T-cell (primary cell): ENCODE data around the gene TALDO1. TPM values are rescaled to one million over a fixed set of nuclear protein-coding genes. Genes with fewer than 3 reads are reported as not detected.

ENCODE experiments used
- ATAC-seq, 4 experiments: fragments of 200-7000 bp in 3 of 4; fragments of 150-1000 bp in 1 of 4; cut with Tn5 transposase; replicated peaks in 1 of 4; 1 replicate in 3 of 4; 2 replicates in 1 of 4; pipeline ENCODE4 v1.10.0; 2021; ENCODE audit warnings: moderate library complexity in 3 of 4, mild to moderate bottlenecking in 2 of 4, moderate number of reproducible peaks in 1 of 4
- CTCF ChIA-PET, 2 donors: fragments of 300-600 bp; sonication (Branson Sonifier 250); formaldehyde crosslinking; loops; one replicate each; lab custom pipeline; 2022; ENCODE audit warnings: antibody characterized with exemption in 2 of 2; lab: Charles Lee
- POLR2A ChIA-PET, 2 donors: fragments of 300-600 bp; sonication (Branson Sonifier 250); formaldehyde crosslinking; loops; one replicate each; lab custom pipeline; 2022; ENCODE audit warnings: antibody characterized with exemption in 2 of 2; lab: Charles Lee
- DNase-seq, 35 experiments: peaks; one replicate each; pipeline versions ENCODE4 v3.0.0 to v3.0.0-alpha.2; 2013 to 2023
- H3K27ac ChIP-seq: one replicate; pipeline ENCODE4 v1.5.1; 2013; ENCODE audit warnings: low read length
- H3K27me3 ChIP-seq, 2 experiments: replicated peaks in 1 of 2; 1 replicate in 1 of 2; 2 replicates in 1 of 2; pipeline versions ENCODE4 v1.6.1 to v1.7.0; 2013; ENCODE audit warnings: low read length in 1 of 2, mixed read lengths in 1 of 2; ENCODE audit not compliant: control insufficient read depth in 2 of 2, insufficient read depth in 2 of 2; ENCODE audit errors: extremely low read depth in 1 of 2
- H3K36me3 ChIP-seq, 2 donors: 1 replicate in 1 of 2; 2 replicates in 1 of 2; pipeline versions ENCODE4 v1.6.1 to v1.7.0; 2013; ENCODE audit warnings: low read length in 1 of 2; ENCODE audit not compliant: control insufficient read depth in 2 of 2, insufficient read depth in 1 of 2; ENCODE audit errors: extremely low read depth in 1 of 2
- H3K4me1 ChIP-seq, 2 experiments: 1 replicate in 1 of 2; 2 replicates in 1 of 2; pipeline versions ENCODE4 v1.6.1 to v1.7.0; 2013; ENCODE audit warnings: low read length in 2 of 2, mixed read lengths in 1 of 2; ENCODE audit not compliant: insufficient read depth in 2 of 2, control insufficient read depth in 1 of 2; ENCODE audit errors: extremely low read depth in 1 of 2
- H3K4me3 ChIP-seq, 2 donors: 1 replicate in 1 of 2; 2 replicates in 1 of 2; pipeline versions ENCODE4 v1.5.1 to v1.7.0; 2013; ENCODE audit warnings: mild to moderate bottlenecking in 2 of 2, low read length in 1 of 2, moderate library complexity in 1 of 2; ENCODE audit not compliant: control insufficient read depth in 1 of 2; ENCODE audit errors: extremely low read depth in 1 of 2
- H3K9me3 ChIP-seq: 2 replicates; pipeline ENCODE4 v1.7.0; 2013
- H3K27ac Mint-ChIP-seq, 2 donors: one replicate each; pipeline ENCODE4 v1.8.0; 2020 to 2021; ENCODE audit warnings: mild to moderate bottlenecking in 2 of 2, mixed read lengths in 2 of 2
- H3K27me3 Mint-ChIP-seq, 2 donors: one replicate each; pipeline ENCODE4 v1.8.0; 2021 to 2022; ENCODE audit warnings: mixed read lengths in 2 of 2
- H3K36me3 Mint-ChIP-seq: one replicate; pipeline ENCODE4 v1.8.0; 2021; ENCODE audit warnings: mixed read lengths
- H3K4me1 Mint-ChIP-seq, 3 donors: one replicate each; pipeline ENCODE4 v1.8.0; 2020 to 2022; ENCODE audit warnings: mixed read lengths in 3 of 3, mild to moderate bottlenecking in 1 of 3
- H3K4me3 Mint-ChIP-seq, 3 donors: one replicate each; pipeline ENCODE4 v1.8.0; 2020 to 2022; ENCODE audit warnings: mild to moderate bottlenecking in 3 of 3, mixed read lengths in 3 of 3, moderate library complexity in 3 of 3
- H3K9me3 Mint-ChIP-seq, 3 donors: one replicate each; pipeline ENCODE4 v1.8.0; 2020 to 2022; ENCODE audit warnings: mixed read lengths in 3 of 3
- WGBS: methylation state at CpG from one replicate; pipeline ENCODE4 v1.1.5; 2013; ENCODE audit warnings: missing lambda C conversion rate; ENCODE audit not compliant: insufficient coverage; 5-methylcytosine and 5-hydroxymethylcytosine counted together
- total RNA-seq, 35 experiments: library from RNA in 6 of 35; stranded (reverse) in 6 of 35; fragments of 120-200 nt in 1 of 35; gene quantifications; one replicate each; pipeline versions ENCODE4 v1.2.1 to v1.2.4 and lab custom pipeline; 2013 to 2026

The TALDO1 gene
- total RNA-seq, 5 donors from 2014 or later (not counting 1 experiment from before 2014, with no cell fraction given): 60.5 to 106 (median 102) TPM

GRCh38 chr11:701741-702461, 45.4 kb upstream of the TALDO1 start:
- ATAC-seq: no peak
- Mint-ChIP-seq H3K36me3 (peaks cover 6% of the 10 kb centered on the region), H3K9me3 (no peaks in the 10 kb centered on the region), H3K4me3 (no peak overlapping the region), H3K4me1 (peaks cover 14 to 23% (median 18%) of the 10 kb centered on the region in 3 donors), H3K27ac (no peak overlapping the region), H3K27me3 (peaks cover 0 to 3% of the 10 kb centered on the region in 2 donors)
- ChIA-PET CTCF (no interaction called here), POLR2A (no interaction called here)
- no peak overlapping the region for H3K4me3 ChIP-seq
- H3K36me3 ChIP-seq: peaks cover 4 to 19% of the 10 kb centered on the region in 2 donors
- 96% methylated on average over 20 of the region's 22 CpGs for WGBS
- H3K27ac ChIP-seq: no peak overlapping the region
- H3K9me3 ChIP-seq: no peaks in the 10 kb centered on the region
- DNase-seq: no peak
- peaks cover 2 to 40% of the 10 kb centered on the region in 2 experiments for H3K4me1 ChIP-seq
- H3K27me3 ChIP-seq: peaks cover 0 to 13% of the 10 kb centered on the region in 2 experiments

GRCh38 chr11:702462-703461, 44.5 kb upstream of the TALDO1 start:
- Mint-ChIP-seq H3K27ac (no peak overlapping the region), H3K27me3 (peaks cover 7 to 11% of the 10 kb centered on the region in 2 donors), H3K9me3 (no peaks in the 10 kb centered on the region), H3K4me1 (peaks cover 8 to 16% (median 10%) of the 10 kb centered on the region in 3 donors), H3K36me3 (peaks cover 6% of the 10 kb centered on the region), H3K4me3 (no peak overlapping the region)
- Histone ChIP-seq H3K4me3 (no peak overlapping the region), H3K27me3 (peaks cover 2 to 22% of the 10 kb centered on the region in 2 experiments), H3K4me1 (peaks cover 2 to 38% of the 10 kb centered on the region in 2 experiments), H3K9me3 (no peaks in the 10 kb centered on the region), H3K27ac (no peak overlapping the region), H3K36me3 (peaks cover 4 to 19% of the 10 kb centered on the region in 2 donors)
- POLR2A ChIA-PET: no interaction called here
- 80% methylated on average over 20 of the region's 26 CpGs for WGBS
- ATAC-seq (no peak), DNase-seq (no peak)
- CTCF ChIA-PET: interaction anchor here in 1 of 2 donors (0.6 kb wide), 1 partner anchor 23 kb away, joined by 3 read pairs; no protein-coding TSS in a partner anchor

DNA sequence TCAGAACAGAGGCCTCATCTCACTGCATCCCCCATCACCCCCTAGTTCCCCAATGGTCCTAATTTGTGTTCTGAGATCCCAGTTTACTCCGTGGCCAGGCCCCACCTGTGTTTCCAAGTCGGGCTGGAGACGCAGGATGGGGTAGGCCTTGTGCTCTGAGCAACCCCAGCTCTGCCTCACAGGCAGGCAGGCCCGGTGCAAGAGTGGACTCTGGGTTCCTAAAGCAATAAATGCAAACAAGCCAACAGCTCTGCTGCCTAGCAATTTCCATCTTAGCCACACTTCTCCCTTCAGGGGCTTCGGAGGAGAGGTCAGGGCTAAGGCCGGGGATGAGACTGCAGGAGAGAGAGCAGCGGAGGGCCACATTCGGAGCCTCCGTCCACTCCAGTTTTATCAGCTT, 43.8 kb upstream of the TALDO1 start:
- Histone ChIP-seq H3K4me1 (peaks cover 0 to 31% of the 10 kb centered on the region in 2 experiments), H3K27me3 (peaks cover 2 to 29% of the 10 kb centered on the region in 2 experiments), H3K36me3 (peaks cover 4 to 19% of the 10 kb centered on the region in 2 donors), H3K27ac (no peak overlapping the region), H3K4me3 (no peak overlapping the region), H3K9me3 (no peaks in the 10 kb centered on the region)
- ChIA-PET CTCF (interaction anchor here in 1 of 2 donors (0.6 kb wide), 1 partner anchor 23 kb away, joined by 3 read pairs; no protein-coding TSS in a partner anchor), POLR2A (interaction anchor here in 1 of 2 donors (0.5 kb wide), 1 partner anchor 14 kb away, joined by 17 read pairs; no protein-coding TSS in a partner anchor)
- no peak for ATAC-seq
- WGBS: 84% methylated on average over 5 of the region's 9 CpGs
- Mint-ChIP-seq H3K4me1 (peaks cover under 1 to 11% (median 2%) of the 10 kb centered on the region in 3 donors), H3K9me3 (no peaks in the 10 kb centered on the region), H3K27ac (no peak overlapping the region), H3K36me3 (peaks cover 6% of the 10 kb centered on the region), H3K27me3 (peaks cover 9 to 16% of the 10 kb centered on the region in 2 donors), H3K4me3 (no peak overlapping the region)
- DNase-seq: no peak

GRCh38 chr11:704228-704674, 43.0 kb upstream of the TALDO1 start:
- DNase-seq: no peak
- H3K36me3 ChIP-seq: peaks cover 4 to 18% of the 10 kb centered on the region in 2 donors
- H3K9me3 ChIP-seq: no peaks in the 10 kb centered on the region
- Mint-ChIP-seq H3K27me3 (peaks cover 9 to 16% of the 10 kb centered on the region in 2 donors), H3K36me3 (peaks cover 6% of the 10 kb centered on the region), H3K4me3 (no peak overlapping the region), H3K9me3 (no peaks in the 10 kb centered on the region), H3K4me1 (peaks cover 0 to 11% (median 2%) of the 10 kb centered on the region in 3 donors), H3K27ac (no peak overlapping the region)
- H3K27me3 ChIP-seq: peaks cover 2 to 35% of the 10 kb centered on the region in 2 experiments
- H3K4me1 ChIP-seq: peaks cover 0 to 28% of the 10 kb centered on the region in 2 experiments
- no peak overlapping the region for H3K27ac ChIP-seq
- POLR2A ChIA-PET: interaction anchor here in 1 of 2 donors (0.5 kb wide), 1 partner anchor 14 kb away, joined by 17 read pairs; no protein-coding TSS in a partner anchor
- no peak overlapping the region for H3K4me3 ChIP-seq
- no peak for ATAC-seq
- WGBS: 97% methylated on average over 15 of the region's 18 CpGs
- CTCF ChIA-PET: no interaction called here

GRCh38 chr11:704781-705645, 42.3 kb upstream of the TALDO1 start:
- H3K27me3 ChIP-seq: peaks cover 2 to 42% of the 10 kb centered on the region in 2 experiments
- peaks cover 4 to 16% of the 10 kb centered on the region in 2 donors for H3K36me3 ChIP-seq
- CTCF ChIA-PET: no interaction called here
- ATAC-seq (peak in 1 of 4 experiments; percentile 5), DNase-seq (no peak)
- Mint-ChIP-seq H3K27me3 (peaks cover 9 to 16% of the 10 kb centered on the region in 2 donors), H3K4me1 (peaks cover 0 to 11% (median 2%) of the 10 kb centered on the region in 3 donors), H3K9me3 (no peaks in the 10 kb centered on the region), H3K27ac (no peak overlapping the region), H3K36me3 (peaks cover 6% of the 10 kb centered on the region), H3K4me3 (peak overlapping the region in 2 of 3 donors; percentile 44 to 54)
- peaks cover 0 to 28% of the 10 kb centered on the region in 2 experiments for H3K4me1 ChIP-seq
- H3K9me3 ChIP-seq: no peaks in the 10 kb centered on the region
- no peak overlapping the region for H3K4me3 ChIP-seq
- POLR2A ChIA-PET: interaction anchor here (0.5 to 0.6 kb wide), 2 partner anchors 38 to 199 kb away, joined by 9 to 11 read pairs; no protein-coding TSS in a partner anchor
- 73% methylated on average over 22 of the region's 27 CpGs for WGBS
- H3K27ac ChIP-seq: no peak overlapping the region
